ENCODE measurements around the gene LYRM4.

Gene LYRM4

GRCh38 chr6:5184218-5184617 lies 76.5 kb downstream of the LYRM4 start:
- TF ChIP-seq POLR2AphosphoS5 (IDR thresholded peaks at IDR 0.05; ENCODE audit: low read depth, low read length) (no peak), SIN3A (IDR thresholded peaks at IDR 0.05; ENCODE audit: borderline replicate concordance, insufficient read depth, low read length) (no peak), FOXP2 (optimal IDR thresholded peaks at IDR 0.05; ENCODE audit: borderline replicate concordance, extremely low read depth, extremely low read length, insufficient read depth) (no peak), REST (IDR thresholded peaks at IDR 0.05; ENCODE audit: insufficient read depth in 1 of 2, low read depth in 2 of 2, low read length in 2 of 2) (no peak), TAF1 (IDR thresholded peaks at IDR 0.05; ENCODE audit: borderline replicate concordance, insufficient read depth, low read length) (no peak)

GRCh38 chr6:5181510-5182317 lies 79.0 kb downstream of the LYRM4 start:
- TF ChIP-seq SIN3A (IDR thresholded peaks at IDR 0.05; ENCODE audit: borderline replicate concordance, insufficient read depth, low read length) (no peak), REST (IDR thresholded peaks at IDR 0.05; ENCODE audit: insufficient read depth in 1 of 2, low read depth in 2 of 2, low read length in 2 of 2) (no peak), POLR2AphosphoS5 (IDR thresholded peaks at IDR 0.05; ENCODE audit: low read depth, low read length) (no peak), FOXP2 (optimal IDR thresholded peaks at IDR 0.05; ENCODE audit: borderline replicate concordance, extremely low read depth, extremely low read length, insufficient read depth) (no peak), TAF1 (IDR thresholded peaks at IDR 0.05; ENCODE audit: borderline replicate concordance, insufficient read depth, low read length) (no peak)

- TF ChIP-seq TAF1 (IDR thresholded peaks at IDR 0.05; ENCODE audit: borderline replicate concordance, insufficient read depth, low read length) (no peak), POLR2AphosphoS5 (IDR thresholded peaks at IDR 0.05; ENCODE audit: low read depth, low read length) (no peak), SIN3A (IDR thresholded peaks at IDR 0.05; ENCODE audit: borderline replicate concordance, insufficient read depth, low read length) (no peak), REST (IDR thresholded peaks at IDR 0.05; ENCODE audit: insufficient read depth in 1 of 2, low read depth in 2 of 2, low read length in 2 of 2) (no peak), FOXP2 (optimal IDR thresholded peaks at IDR 0.05; ENCODE audit: borderline replicate concordance, extremely low read depth, extremely low read length, insufficient read depth) (no peak)
These were observed 80.1 kb downstream of the LYRM4 start for GRCh38 chr6:5180636-5181035.

GRCh38 chr6:5179917-5180316 lies 80.8 kb downstream of the LYRM4 start:
- no peak for TF ChIP-seq POLR2AphosphoS5 (IDR thresholded peaks at IDR 0.05; ENCODE audit: low read depth, low read length)
- no peak for TF ChIP-seq SIN3A (IDR thresholded peaks at IDR 0.05; ENCODE audit: borderline replicate concordance, insufficient read depth, low read length)
- TF ChIP-seq TAF1 (IDR thresholded peaks at IDR 0.05; ENCODE audit: borderline replicate concordance, insufficient read depth, low read length): no peak
- no peak for TF ChIP-seq FOXP2 (optimal IDR thresholded peaks at IDR 0.05; ENCODE audit: borderline replicate concordance, extremely low read depth, extremely low read length, insufficient read depth)
- no peak for TF ChIP-seq REST (IDR thresholded peaks at IDR 0.05; ENCODE audit: insufficient read depth in 1 of 2, low read depth in 2 of 2, low read length in 2 of 2)
